ENCODE results near the gene CSAD. TPM values are rescaled to one million over a fixed set of nuclear protein-coding genes. Genes with fewer than 3 reads are reported as not detected.

Gene CSAD
- total and polyA plus RNA-seq, 2 of the 13 experiments (the other 11 are each of a cell fraction or from before 2014, with no cell fraction given) = 7.2 to 23.5 TPM

GRCh38 chr12:53174881-53175491 is 5.7 kb downstream of the CSAD start (continued):
- no peak for TF ChIP-seq BRF2 (CRISPR knock-in tag; IDR thresholded peaks at IDR 0.05)
- no peak for TF ChIP-seq MEIS1 (CRISPR knock-in tag; IDR thresholded peaks at IDR 0.05; ENCODE audit: borderline replicate concordance)
- TF ChIP-seq ZNF83 (CRISPR knock-in tag; IDR thresholded peaks at IDR 0.05; ENCODE audit: borderline replicate concordance) = no peak
- TF ChIP-seq ZNF382 (CRISPR knock-in tag; IDR thresholded peaks at IDR 0.05; ENCODE audit: borderline replicate concordance) = no peak
- no peak for TF ChIP-seq ZBTB4 (CRISPR knock-in tag; IDR thresholded peaks at IDR 0.05; ENCODE audit: borderline replicate concordance)
- TF ChIP-seq PITX1 (CRISPR knock-in tag; IDR thresholded peaks at IDR 0.05) = peak; percentile 67; the same call in 1 of the 2 replicates
- no peak for TF ChIP-seq KAT2B (IDR thresholded peaks at IDR 0.05; ENCODE audit: borderline replicate concordance, low read depth, low read length)
- TF ChIP-seq CEBPG (CRISPR knock-in tag; IDR thresholded peaks at IDR 0.05) = peak; percentile 99
- TF ChIP-seq ZNF598 (CRISPR knock-in tag; IDR thresholded peaks at IDR 0.05; ENCODE audit: borderline replicate concordance) = no peak
- TF ChIP-seq ARID3A (IDR thresholded peaks at IDR 0.05; ENCODE audit: low read depth, low read length) = peak; percentile 35; the same call in 1 of the 2 replicates
- no peak for TF ChIP-seq ZNF260 (CRISPR knock-in tag; IDR thresholded peaks at IDR 0.05; ENCODE audit: borderline replicate concordance, low read depth)
- no peak for TF ChIP-seq MYNN (CRISPR knock-in tag; IDR thresholded peaks at IDR 0.05; ENCODE audit: low read depth)
- peak; percentile 53; the same call in 1 of the 2 replicates for TF ChIP-seq ZNF564 (CRISPR knock-in tag; IDR thresholded peaks at IDR 0.05)
- TF ChIP-seq SUZ12 (IDR thresholded peaks at IDR 0.05; ENCODE audit: low read depth, low read length) = no peak
- TF ChIP-seq TFAP4 (IDR thresholded peaks at IDR 0.05; ENCODE audit: borderline replicate concordance, low read depth) = peak; percentile 54; the same call in 1 of the 2 replicates
- TF ChIP-seq ARNTL (CRISPR knock-in tag; IDR thresholded peaks at IDR 0.05) = peak; percentile 45; the same call in 1 of the 2 replicates
- no peak for TF ChIP-seq ZFP36L2 (CRISPR knock-in tag; IDR thresholded peaks at IDR 0.05)
- no peak for TF ChIP-seq ZNF44 (CRISPR knock-in tag; IDR thresholded peaks at IDR 0.05)
- TF ChIP-seq ZGPAT (CRISPR knock-in tag; IDR thresholded peaks at IDR 0.05) = peak; percentile 73; the same call in 1 of the 2 replicates
- no peak for TF ChIP-seq TCF12 (IDR thresholded peaks at IDR 0.05)
- no peak for TF ChIP-seq TCF12 (CRISPR knock-in tag; IDR thresholded peaks at IDR 0.05)
- no peak for TF ChIP-seq ZNF619 (CRISPR knock-in tag; IDR thresholded peaks at IDR 0.05)

Measured in HepG2 (cell line).